Measurements from ENCODE around the gene RNPS1. TPM values are rescaled to one million over a fixed set of nuclear protein-coding genes. Genes with fewer than 3 reads are reported as not detected.

The RNPS1 gene
- total and polyA plus RNA-seq, 2 experiments from 2014 or later, result 315 to 384 TPM

DNA sequence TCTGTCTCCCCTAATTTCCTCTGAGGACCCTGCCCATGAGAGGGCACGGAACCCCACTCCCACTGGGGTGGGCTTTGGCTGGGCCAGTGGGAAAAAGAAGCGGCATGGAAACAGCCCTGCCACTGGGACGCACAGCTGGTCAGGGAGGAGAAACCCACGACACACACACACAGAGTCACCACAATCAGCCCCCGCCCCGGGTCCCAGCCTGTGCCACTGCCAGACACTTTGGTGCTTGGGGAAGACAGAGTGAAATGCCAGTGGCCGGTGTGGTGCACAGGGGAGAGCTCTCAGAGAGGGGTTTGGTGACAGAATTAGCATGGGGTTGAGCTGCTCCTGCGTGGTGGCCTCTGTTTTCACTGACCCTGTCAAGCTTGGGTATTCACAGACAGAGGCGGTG is 30.7 kb upstream of the RNPS1 start:
- Mint-ChIP-seq H3K4me1 (no peaks in the 10 kb centered on the region), H3K4me3 (no peak overlapping the region), H3K36me3 (ENCODE audit: low read depth) (no peaks in the 10 kb centered on the region), H3K27ac (no peak overlapping the region), H3K9me3 (no peaks in the 10 kb centered on the region), H3K27me3 (ENCODE audit: insufficient read depth, low read depth, poor library complexity) (peaks cover 17% of the 10 kb centered on the region)
- H3K4me3 ChIP-seq, result no peak overlapping the region
- H3K79me2 ChIP-seq (replicated peaks; ENCODE audit: insufficient read depth), result no peaks in the 10 kb centered on the region
- ATAC-seq, result no peak
- no peak for DNase-seq (ENCODE audit: low spot score)
- no peaks in the 10 kb centered on the region for H3F3A ChIP-seq (replicated peaks; ENCODE audit: low read depth)
- no peaks in the 10 kb centered on the region for H3K4me1 ChIP-seq (ENCODE audit: insufficient read depth)
- no peak overlapping the region for H3K27ac ChIP-seq (ENCODE audit: low read depth)
- H3K4me2 ChIP-seq, result no peak overlapping the region
- H2AFZ ChIP-seq, result no peak overlapping the region
- H3K36me3 ChIP-seq (ENCODE audit: insufficient read depth), result no peaks in the 10 kb centered on the region
- no peaks in the 10 kb centered on the region for H3K27me3 ChIP-seq (ENCODE audit: insufficient read depth)
- 0 out of 2 replicates have a peak, but pooled peaks cover 7% of the 10 kb centered on the region for H3K9me2 ChIP-seq (ENCODE audit: insufficient read depth)
- no peaks in the 10 kb centered on the region for H4K20me1 ChIP-seq (replicated peaks; ENCODE audit: insufficient read depth)
- TF ChIP-seq EZH2 (IDR thresholded peaks at IDR 0.05; ENCODE audit: low read depth, unreplicated experiment) (no peak), ZNF331 (CRISPR knock-in tag; IDR thresholded peaks at IDR 0.05; ENCODE audit: low read depth) (no peak), ZNF114 (CRISPR knock-in tag; IDR thresholded peaks at IDR 0.05) (no peak)
- TF ChIP-seq, protein P1, sequence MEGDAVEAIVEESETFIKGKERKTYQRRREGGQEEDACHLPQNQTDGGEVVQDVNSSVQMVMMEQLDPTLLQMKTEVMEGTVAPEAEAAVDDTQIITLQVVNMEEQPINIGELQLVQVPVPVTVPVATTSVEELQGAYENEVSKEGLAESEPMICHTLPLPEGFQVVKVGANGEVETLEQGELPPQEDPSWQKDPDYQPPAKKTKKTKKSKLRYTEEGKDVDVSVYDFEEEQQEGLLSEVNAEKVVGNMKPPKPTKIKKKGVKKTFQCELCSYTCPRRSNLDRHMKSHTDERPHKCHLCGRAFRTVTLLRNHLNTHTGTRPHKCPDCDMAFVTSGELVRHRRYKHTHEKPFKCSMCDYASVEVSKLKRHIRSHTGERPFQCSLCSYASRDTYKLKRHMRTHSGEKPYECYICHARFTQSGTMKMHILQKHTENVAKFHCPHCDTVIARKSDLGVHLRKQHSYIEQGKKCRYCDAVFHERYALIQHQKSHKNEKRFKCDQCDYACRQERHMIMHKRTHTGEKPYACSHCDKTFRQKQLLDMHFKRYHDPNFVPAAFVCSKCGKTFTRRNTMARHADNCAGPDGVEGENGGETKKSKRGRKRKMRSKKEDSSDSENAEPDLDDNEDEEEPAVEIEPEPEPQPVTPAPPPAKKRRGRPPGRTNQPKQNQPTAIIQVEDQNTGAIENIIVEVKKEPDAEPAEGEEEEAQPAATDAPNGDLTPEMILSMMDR (conservative IDR thresholded peaks at IDR 0.05; ENCODE audit: low read depth in 2 of 2), result no peak
- TF ChIP-seq, protein P2, sequence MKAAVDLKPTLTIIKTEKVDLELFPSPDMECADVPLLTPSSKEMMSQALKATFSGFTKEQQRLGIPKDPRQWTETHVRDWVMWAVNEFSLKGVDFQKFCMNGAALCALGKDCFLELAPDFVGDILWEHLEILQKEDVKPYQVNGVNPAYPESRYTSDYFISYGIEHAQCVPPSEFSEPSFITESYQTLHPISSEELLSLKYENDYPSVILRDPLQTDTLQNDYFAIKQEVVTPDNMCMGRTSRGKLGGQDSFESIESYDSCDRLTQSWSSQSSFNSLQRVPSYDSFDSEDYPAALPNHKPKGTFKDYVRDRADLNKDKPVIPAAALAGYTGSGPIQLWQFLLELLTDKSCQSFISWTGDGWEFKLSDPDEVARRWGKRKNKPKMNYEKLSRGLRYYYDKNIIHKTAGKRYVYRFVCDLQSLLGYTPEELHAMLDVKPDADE (IDR thresholded peaks at IDR 0.05), result no peak

DNA sequence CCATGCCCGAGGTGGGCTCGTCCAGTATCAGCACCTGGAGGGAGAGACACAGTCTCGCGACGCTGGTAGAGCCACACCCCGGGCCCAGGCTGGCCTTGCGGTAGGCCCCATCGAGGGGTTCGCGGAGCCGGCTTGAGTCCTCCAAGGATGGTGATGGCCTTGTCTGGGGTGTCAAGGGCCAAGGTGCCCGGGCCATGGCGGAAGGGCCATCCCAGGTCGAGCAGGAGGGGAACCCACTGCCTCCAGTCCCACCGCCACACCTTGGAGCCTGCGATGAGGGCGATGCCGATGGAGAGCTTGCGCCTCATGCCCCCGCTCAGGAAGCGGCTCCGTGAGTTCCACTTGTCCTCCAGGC is 29.6 kb upstream of the RNPS1 start:
- no peaks in the 10 kb centered on the region for H4K20me1 ChIP-seq (replicated peaks; ENCODE audit: insufficient read depth)
- Mint-ChIP-seq H3K27me3 (ENCODE audit: insufficient read depth, low read depth, poor library complexity) (peaks cover 13% of the 10 kb centered on the region), H3K4me1 (no peaks in the 10 kb centered on the region), H3K4me3 (no peak overlapping the region), H3K27ac (no peak overlapping the region), H3K36me3 (ENCODE audit: low read depth) (no peaks in the 10 kb centered on the region), H3K9me3 (no peaks in the 10 kb centered on the region)
- ATAC-seq, result no peak
- 0 out of 2 replicates have a peak, but pooled peaks cover 7% of the 10 kb centered on the region for H3K9me2 ChIP-seq (ENCODE audit: insufficient read depth)
- H3K27me3 ChIP-seq (ENCODE audit: insufficient read depth), result no peaks in the 10 kb centered on the region
- H2AFZ ChIP-seq, result no peak overlapping the region
- no peak overlapping the region for H3K4me2 ChIP-seq
- no peak overlapping the region for H3K27ac ChIP-seq (ENCODE audit: low read depth)
- H3K4me1 ChIP-seq (ENCODE audit: insufficient read depth), result no peaks in the 10 kb centered on the region
- no peak for DNase-seq (ENCODE audit: low spot score)
- no peaks in the 10 kb centered on the region for H3K36me3 ChIP-seq (ENCODE audit: insufficient read depth)
- no peaks in the 10 kb centered on the region for H3F3A ChIP-seq (replicated peaks; ENCODE audit: low read depth)
- H3K79me2 ChIP-seq (replicated peaks; ENCODE audit: insufficient read depth), result no peaks in the 10 kb centered on the region
- H3K4me3 ChIP-seq, result no peak overlapping the region
- TF ChIP-seq JUNB (IDR thresholded peaks at IDR 0.05; ENCODE audit: unreplicated experiment), result no peak
- TF ChIP-seq EZH2phosphoT487 (IDR thresholded peaks at IDR 0.05; ENCODE audit: unreplicated experiment), result no peak
- TF ChIP-seq NANOG (IDR thresholded peaks at IDR 0.05; ENCODE audit: borderline replicate concordance), result no peak
- TF ChIP-seq, protein P2 (IDR thresholded peaks at IDR 0.05), result no peak
- TF ChIP-seq, protein P3, sequence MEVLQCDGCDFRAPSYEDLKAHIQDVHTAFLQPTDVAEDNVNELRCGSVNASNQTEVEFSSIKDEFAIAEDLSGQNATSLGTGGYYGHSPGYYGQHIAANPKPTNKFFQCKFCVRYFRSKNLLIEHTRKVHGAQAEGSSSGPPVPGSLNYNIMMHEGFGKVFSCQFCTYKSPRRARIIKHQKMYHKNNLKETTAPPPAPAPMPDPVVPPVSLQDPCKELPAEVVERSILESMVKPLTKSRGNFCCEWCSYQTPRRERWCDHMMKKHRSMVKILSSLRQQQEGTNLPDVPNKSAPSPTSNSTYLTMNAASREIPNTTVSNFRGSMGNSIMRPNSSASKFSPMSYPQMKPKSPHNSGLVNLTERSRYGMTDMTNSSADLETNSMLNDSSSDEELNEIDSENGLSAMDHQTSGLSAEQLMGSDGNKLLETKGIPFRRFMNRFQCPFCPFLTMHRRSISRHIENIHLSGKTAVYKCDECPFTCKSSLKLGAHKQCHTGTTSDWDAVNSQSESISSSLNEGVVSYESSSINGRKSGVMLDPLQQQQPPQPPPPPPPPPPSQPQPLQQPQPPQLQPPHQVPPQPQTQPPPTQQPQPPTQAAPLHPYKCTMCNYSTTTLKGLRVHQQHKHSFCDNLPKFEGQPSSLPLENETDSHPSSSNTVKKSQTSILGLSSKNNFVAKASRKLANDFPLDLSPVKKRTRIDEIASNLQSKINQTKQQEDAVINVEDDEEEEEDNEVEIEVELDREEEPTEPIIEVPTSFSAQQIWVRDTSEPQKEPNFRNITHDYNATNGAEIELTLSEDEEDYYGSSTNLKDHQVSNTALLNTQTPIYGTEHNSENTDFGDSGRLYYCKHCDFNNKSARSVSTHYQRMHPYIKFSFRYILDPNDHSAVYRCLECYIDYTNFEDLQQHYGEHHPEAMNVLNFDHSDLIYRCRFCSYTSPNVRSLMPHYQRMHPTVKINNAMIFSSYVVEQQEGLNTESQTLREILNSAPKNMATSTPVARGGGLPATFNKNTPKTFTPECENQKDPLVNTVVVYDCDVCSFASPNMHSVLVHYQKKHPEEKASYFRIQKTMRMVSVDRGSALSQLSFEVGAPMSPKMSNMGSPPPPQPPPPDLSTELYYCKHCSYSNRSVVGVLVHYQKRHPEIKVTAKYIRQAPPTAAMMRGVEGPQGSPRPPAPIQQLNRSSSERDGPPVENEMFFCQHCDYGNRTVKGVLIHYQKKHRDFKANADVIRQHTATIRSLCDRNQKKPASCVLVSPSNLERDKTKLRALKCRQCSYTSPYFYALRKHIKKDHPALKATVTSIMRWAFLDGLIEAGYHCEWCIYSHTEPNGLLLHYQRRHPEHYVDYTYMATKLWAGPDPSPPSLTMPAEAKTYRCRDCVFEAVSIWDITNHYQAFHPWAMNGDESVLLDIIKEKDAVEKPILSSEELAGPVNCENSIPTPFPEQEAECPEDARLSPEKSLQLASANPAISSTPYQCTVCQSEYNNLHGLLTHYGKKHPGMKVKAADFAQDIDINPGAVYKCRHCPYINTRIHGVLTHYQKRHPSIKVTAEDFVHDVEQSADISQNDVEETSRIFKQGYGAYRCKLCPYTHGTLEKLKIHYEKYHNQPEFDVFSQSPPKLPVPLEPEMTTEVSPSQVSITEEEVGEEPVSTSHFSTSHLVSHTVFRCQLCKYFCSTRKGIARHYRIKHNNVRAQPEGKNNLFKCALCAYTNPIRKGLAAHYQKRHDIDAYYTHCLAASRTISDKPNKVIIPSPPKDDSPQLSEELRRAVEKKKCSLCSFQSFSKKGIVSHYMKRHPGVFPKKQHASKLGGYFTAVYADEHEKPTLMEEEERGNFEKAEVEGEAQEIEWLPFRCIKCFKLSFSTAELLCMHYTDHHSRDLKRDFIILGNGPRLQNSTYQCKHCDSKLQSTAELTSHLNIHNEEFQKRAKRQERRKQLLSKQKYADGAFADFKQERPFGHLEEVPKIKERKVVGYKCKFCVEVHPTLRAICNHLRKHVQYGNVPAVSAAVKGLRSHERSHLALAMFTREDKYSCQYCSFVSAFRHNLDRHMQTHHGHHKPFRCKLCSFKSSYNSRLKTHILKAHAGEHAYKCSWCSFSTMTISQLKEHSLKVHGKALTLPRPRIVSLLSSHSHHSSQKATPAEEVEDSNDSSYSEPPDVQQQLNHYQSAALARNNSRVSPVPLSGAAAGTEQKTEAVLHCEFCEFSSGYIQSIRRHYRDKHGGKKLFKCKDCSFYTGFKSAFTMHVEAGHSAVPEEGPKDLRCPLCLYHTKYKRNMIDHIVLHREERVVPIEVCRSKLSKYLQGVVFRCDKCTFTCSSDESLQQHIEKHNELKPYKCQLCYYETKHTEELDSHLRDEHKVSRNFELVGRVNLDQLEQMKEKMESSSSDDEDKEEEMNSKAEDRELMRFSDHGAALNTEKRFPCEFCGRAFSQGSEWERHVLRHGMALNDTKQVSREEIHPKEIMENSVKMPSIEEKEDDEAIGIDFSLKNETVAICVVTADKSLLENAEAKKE (CRISPR knock-in tag; IDR thresholded peaks at IDR 0.05), result no peak
- TF ChIP-seq, protein P1 (conservative IDR thresholded peaks at IDR 0.05; ENCODE audit: low read depth in 2 of 2), result no peak

All from GM23338 (cell line).